GM10266 (cell line): ENCODE data around the gene TEX14.

Experiments used
- DNase-seq: peaks from one replicate; pipeline ENCODE4 v3.0.0; 2012; ENCODE audit errors: extremely low spot score
- TF ChIP-seq, protein P1 (sequence below): IDR thresholded peaks from 2 replicates; pipeline ENCODE4 v1.5.1; 2012; ENCODE audit warnings: mild to moderate bottlenecking, low read depth; ENCODE audit not compliant: control insufficient read depth, insufficient read depth; ENCODE audit errors: missing control alignments

Gene TEX14

DNA sequence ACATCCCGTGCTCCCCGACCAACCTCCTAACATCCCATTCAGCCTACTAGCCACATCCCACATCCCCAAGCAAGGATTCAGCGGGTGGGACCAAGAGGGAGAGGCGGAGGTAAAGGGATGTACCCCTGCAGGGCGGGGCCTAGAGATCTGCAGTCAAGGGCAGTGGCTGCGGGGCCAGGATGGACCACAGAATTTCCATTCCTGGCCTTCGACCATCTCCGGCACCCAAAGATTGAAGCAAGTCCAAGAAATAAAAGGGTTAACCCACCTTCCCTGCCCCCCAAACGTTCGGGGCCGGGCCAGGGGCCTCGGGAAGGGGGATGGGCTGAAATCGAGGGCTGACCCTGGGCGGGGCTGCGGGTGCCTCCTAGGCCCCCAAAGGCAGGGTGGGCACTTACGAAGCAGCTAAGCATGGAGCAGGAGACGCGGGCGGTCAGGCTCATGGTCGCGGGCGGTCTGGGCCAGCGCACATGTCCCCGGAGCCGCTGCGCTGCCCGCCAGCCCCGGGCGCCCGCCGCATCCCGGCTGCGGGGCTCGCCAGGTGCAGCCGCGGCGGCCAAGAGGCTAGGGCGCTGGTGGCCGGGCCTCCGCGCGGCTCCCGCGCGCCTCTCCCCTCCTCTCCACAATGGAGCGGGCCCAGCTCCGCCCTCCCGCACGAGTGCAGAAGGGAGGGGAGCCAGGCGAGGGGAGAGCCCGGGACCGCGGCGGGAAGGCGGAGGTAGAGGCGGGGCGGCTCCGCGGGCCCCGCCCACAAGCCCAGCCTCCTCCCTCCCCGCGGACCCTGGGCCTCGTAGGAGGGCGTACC, 177.7 kb downstream of the TEX14 start, which contains the start of gene MTMR4:
TSS of gene MTMR4 (minus strand) at position 674 of the 805 bp plus-strand sequence. CDS start at position 443, 231 bp downstream.
- TF ChIP-seq, protein P1, sequence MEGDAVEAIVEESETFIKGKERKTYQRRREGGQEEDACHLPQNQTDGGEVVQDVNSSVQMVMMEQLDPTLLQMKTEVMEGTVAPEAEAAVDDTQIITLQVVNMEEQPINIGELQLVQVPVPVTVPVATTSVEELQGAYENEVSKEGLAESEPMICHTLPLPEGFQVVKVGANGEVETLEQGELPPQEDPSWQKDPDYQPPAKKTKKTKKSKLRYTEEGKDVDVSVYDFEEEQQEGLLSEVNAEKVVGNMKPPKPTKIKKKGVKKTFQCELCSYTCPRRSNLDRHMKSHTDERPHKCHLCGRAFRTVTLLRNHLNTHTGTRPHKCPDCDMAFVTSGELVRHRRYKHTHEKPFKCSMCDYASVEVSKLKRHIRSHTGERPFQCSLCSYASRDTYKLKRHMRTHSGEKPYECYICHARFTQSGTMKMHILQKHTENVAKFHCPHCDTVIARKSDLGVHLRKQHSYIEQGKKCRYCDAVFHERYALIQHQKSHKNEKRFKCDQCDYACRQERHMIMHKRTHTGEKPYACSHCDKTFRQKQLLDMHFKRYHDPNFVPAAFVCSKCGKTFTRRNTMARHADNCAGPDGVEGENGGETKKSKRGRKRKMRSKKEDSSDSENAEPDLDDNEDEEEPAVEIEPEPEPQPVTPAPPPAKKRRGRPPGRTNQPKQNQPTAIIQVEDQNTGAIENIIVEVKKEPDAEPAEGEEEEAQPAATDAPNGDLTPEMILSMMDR, result no peak
- DNase-seq, result peak; percentile 95

GRCh38 chr17:58513267-58513964, 178.4 kb downstream of the TEX14 start:
- DNase-seq, result peak; percentile 64

DNA sequence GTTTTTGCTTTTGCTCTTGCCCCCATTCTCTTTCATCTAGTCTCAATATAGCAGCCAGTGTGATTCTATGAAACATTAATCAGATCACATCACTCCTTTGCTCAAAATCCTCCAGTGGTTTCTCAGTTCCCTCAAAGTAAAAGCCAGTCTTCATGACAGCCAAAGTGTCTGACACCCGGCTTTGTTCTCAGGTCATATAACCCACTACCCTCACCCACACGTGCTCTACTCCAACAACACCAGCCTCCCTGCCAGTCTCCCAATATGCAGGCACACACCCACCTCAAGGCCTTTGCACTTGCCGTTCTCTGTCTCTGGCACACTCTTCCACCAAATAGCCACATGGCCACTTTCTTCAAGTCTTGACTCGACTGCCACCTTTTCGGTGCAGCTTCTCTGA, 181.8 kb downstream of the TEX14 start:
- TF ChIP-seq, protein P1, result no peak
- DNase-seq, result no peak

More at GRCh38 chr17:58513267-58513964, 178.4 kb downstream of the TEX14 start:
- TF ChIP-seq, protein P1, result peak; percentile 3

- DNase-seq, result no peak
- TF ChIP-seq, protein P1, result no peak
Measured at GRCh38 chr17:58508341-58509067, 183.3 kb downstream of the TEX14 start.

- no peak for DNase-seq
- TF ChIP-seq, protein P1, result no peak
Measured at GRCh38 chr17:58507123-58507634, 184.7 kb downstream of the TEX14 start.
